Heart left ventricle (tissue), 16 donors: Measurements from ENCODE around the gene STAG1. TPM values are rescaled to one million over a fixed set of nuclear protein-coding genes. Genes with fewer than 3 reads are reported as not detected.
"Not testable (repeated sequence)": the region's sequence is repeated elsewhere in the genome, so short reads cannot be mapped to it uniquely, and the experiment has no call there.

Experiments used
- ATAC-seq, 4 donors: fragments of 200-7000 bp; cut with Tn5 transposase; one replicate each; pipeline ENCODE4 v1.9.1; 2020 to 2022; ENCODE audit warnings: moderate library complexity in 4 of 4, mild to moderate bottlenecking in 3 of 4, moderate number of reproducible peaks in 1 of 4
- DNase-seq, 5 donors: peaks; one replicate each; pipeline ENCODE4 v3.0.0-alpha.2; 2020
- H3K27ac ChIP-seq, 12 donors: fragments of 200-600 bp; sonication (generic) in 4 of 12; one replicate each; pipeline versions ENCODE4 v1.5.0 to v1.8.0; 2016 to 2022; ENCODE audit warnings: mild to moderate bottlenecking in 2 of 12
- H3K27me3 ChIP-seq, 9 donors: fragments of 200-600 bp; sonication (generic) in 2 of 9; one replicate each; pipeline versions ENCODE4 v1.5.1 to v1.8.0; 2016 to 2022; ENCODE audit warnings: mild to moderate bottlenecking in 3 of 9
- H3K36me3 ChIP-seq, 9 donors: fragments of 200-600 bp; sonication (generic) in 2 of 9; one replicate each; pipeline versions ENCODE4 v1.5.0 to v1.8.0; 2018 to 2022; ENCODE audit warnings: mild to moderate bottlenecking in 2 of 9
- H3K4me1 ChIP-seq, 12 donors: fragments of 200-600 bp; sonication (generic) in 4 of 12; one replicate each; pipeline versions ENCODE4 v1.5.0 to v1.8.0; 2016 to 2022; ENCODE audit warnings: mild to moderate bottlenecking in 3 of 12
- H3K4me3 ChIP-seq, 12 donors: fragments of 200-600 bp; sonication (generic) in 4 of 12; one replicate each; pipeline versions ENCODE4 v1.5.0 to v1.8.0; 2017 to 2022; ENCODE audit warnings: mild to moderate bottlenecking in 9 of 12, moderate library complexity in 4 of 12
- H3K9me3 ChIP-seq, 12 donors: fragments of 200-600 bp; sonication (generic) in 4 of 12; one replicate each; pipeline versions ENCODE4 v1.5.0 to v1.8.0; 2016 to 2022; ENCODE audit warnings: mild to moderate bottlenecking in 1 of 12
- POLR2A ChIP-seq, 2 donors: fragments of 450-650 bp; IDR thresholded peaks; one replicate each; pipeline ENCODE4 v1.6.1; 2017; ENCODE audit warnings: antibody characterized with exemption in 2 of 2, mild to moderate bottlenecking in 2 of 2, moderate library complexity in 2 of 2
- WGBS, 4 donors: extraction: QIAGEN DNeasy Blood & Tissue Kit in 2 of 4; methylation state at CpG; one replicate each; pipeline versions ENCODE4 v1.1.5 to v1.1.7; 2013 to 2018; 5-methylcytosine and 5-hydroxymethylcytosine counted together
- intact Hi-C, 10 donors: fragments of 100-400 bp; cut with DNase I; formaldehyde crosslinking; loops; one replicate each; pipeline versions ENCODE4 v1.11.1 to v1.14.2; 2022
- polyA plus RNA-seq, 2 donors: library from polyadenylated mRNA; stranded (reverse); fragments of 200-250 nt; gene quantifications; one replicate each; pipeline ENCODE4 v1.2.3, GENCODE V29; 2013
- total RNA-seq, 9 donors: library from RNA; depleted of rRNA in 2 of 9; stranded (reverse); fragments of >200 nt in 2 of 9; fragmentation: NEBNext Ultra II Directional in 3 of 9; extraction: Animal tissue kit (Norgen Biotek cat#: 25700) in 3 of 9; gene quantifications; one replicate each; pipeline versions ENCODE4 v1.1.0 to v1.2.4, GENCODE V29; 2016 to 2023
- TF ChIP-seq, protein P1 (sequence below), 12 donors: fragments of 200-600 bp; sonication (generic) in 4 of 12; IDR thresholded peaks; one replicate each; pipeline versions ENCODE4 v1.5.0 to v1.8.0; 2018 to 2022; ENCODE audit warnings: antibody characterized with exemption in 12 of 12, mild to moderate bottlenecking in 5 of 12
- donor health status: ischemic (EF 13 %, LVEDD 7.1; RV severe dilation, severe dysfunction).
- donor health status: healthy with polysubstance abuse.
- donor health status: DM: no; HTN: yes; CAD: no.
- donor health status: DM: no; HTN: no; CAD: no.
- donor health status: ischemic (EF 25% LVEDD 6.9; RV normal size, moderate dysfunction).
- donor health status: ischemic (EF 25% LVEDD 5.7; RV mildly dilated, moderate dysfunction).
- donor health status: healthy.
- donor health status: DM: yes; HTN: yes; CAD: no.
- donor health status: ischemic (EF 35%, LVEDD 5.7; RV mildly dilated, moderate dysfunction).
- donor health status: nonischemic (EF 11% LVEDD 7.7; RV severe dilation, severe dysfunction).
- donor health status: DM: yes; HTN: yes; CAD: no.
- donor health status: PGD.
- donor health status: ischemic (EF 29% LVEDD 5.4; RV normal size, mild dysfunction).
- donor health status: nonischemic (EF 23%, LVEDD 6.1; RV moderate dilation, normal function).

STAG1 gene
- total and polyA plus RNA-seq, 11 donors, result 7.2 to 23.4 (median 19.8) TPM

- WGBS, 4 donors, result 42 to 72% (median 51%) methylated on average over 6 of the region's 6 CpGs
- Histone ChIP-seq H3K36me3 (no peaks in the 10 kb centered on the region), H3K4me3 (peak overlapping the region in 1 of 12 donors; percentile 9), H3K4me1 (peaks cover 3 to 62% (median 45%) of the 10 kb centered on the region in 12 donors), H3K27me3 (no peaks in the 10 kb centered on the region), H3K9me3 (no peaks in the 10 kb centered on the region), H3K27ac (peak overlapping the region in 1 of 12 donors; percentile 9)
- DNase-seq (no peak), ATAC-seq (peak in 2 of 4 donors; percentile 35 to 65)
- TF ChIP-seq POLR2A (IDR thresholded peaks at IDR 0.05), result no peak
- TF ChIP-seq, protein P1, sequence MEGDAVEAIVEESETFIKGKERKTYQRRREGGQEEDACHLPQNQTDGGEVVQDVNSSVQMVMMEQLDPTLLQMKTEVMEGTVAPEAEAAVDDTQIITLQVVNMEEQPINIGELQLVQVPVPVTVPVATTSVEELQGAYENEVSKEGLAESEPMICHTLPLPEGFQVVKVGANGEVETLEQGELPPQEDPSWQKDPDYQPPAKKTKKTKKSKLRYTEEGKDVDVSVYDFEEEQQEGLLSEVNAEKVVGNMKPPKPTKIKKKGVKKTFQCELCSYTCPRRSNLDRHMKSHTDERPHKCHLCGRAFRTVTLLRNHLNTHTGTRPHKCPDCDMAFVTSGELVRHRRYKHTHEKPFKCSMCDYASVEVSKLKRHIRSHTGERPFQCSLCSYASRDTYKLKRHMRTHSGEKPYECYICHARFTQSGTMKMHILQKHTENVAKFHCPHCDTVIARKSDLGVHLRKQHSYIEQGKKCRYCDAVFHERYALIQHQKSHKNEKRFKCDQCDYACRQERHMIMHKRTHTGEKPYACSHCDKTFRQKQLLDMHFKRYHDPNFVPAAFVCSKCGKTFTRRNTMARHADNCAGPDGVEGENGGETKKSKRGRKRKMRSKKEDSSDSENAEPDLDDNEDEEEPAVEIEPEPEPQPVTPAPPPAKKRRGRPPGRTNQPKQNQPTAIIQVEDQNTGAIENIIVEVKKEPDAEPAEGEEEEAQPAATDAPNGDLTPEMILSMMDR (IDR thresholded peaks at IDR 0.05), result no peak
- intact Hi-C loops, result no loop called here
Observed at GRCh38 chr3:136728918-136729317, 23.3 kb downstream of the STAG1 start.

GRCh38 chr3:136728473-136728872 lies 23.7 kb downstream of the STAG1 start:
- intact Hi-C loops, result no loop called here
- DNase-seq, result no peak
- peak overlapping the region in 1 of 12 donors; percentile 9 for H3K4me3 ChIP-seq
- no peaks in the 10 kb centered on the region for H3K9me3 ChIP-seq
- ATAC-seq, result no peak
- no peaks in the 10 kb centered on the region for H3K27me3 ChIP-seq
- WGBS, 4 donors, result 78 to 90% (median 86%) methylated on average over 1 of the region's 1 CpG
- peaks cover 3 to 62% (median 45%) of the 10 kb centered on the region in 12 donors for H3K4me1 ChIP-seq
- H3K36me3 ChIP-seq, result no peaks in the 10 kb centered on the region
- TF ChIP-seq POLR2A (IDR thresholded peaks at IDR 0.05), result no peak
- TF ChIP-seq, protein P1 (IDR thresholded peaks at IDR 0.05), result no peak
- peak overlapping the region in 1 of 12 donors; percentile 9 for H3K27ac ChIP-seq

DNA sequence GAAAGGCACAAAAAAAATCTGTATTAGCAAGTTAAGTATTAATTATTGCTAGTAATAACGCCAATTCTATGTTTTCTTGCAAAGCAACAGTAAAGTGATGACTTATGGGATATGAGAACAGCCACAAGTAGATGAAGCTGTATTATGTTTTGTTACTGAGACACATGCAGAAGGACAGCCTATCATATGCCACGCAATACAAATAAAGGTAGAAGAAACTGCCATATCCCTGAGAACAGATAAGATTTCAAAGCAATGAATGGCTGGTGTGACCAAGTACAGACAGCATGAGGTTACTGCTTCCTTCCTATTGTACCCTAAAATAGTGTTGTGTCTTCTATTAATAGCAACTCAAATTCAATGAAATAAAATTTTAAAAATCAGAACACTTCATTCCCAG lies 26.7 kb downstream of the STAG1 start:
- no peak for DNase-seq
- peak in 1 of 4 donors; percentile 23 for ATAC-seq
- TF ChIP-seq, protein P1 (IDR thresholded peaks at IDR 0.05), result no peak
- no peak for TF ChIP-seq POLR2A (IDR thresholded peaks at IDR 0.05)
- WGBS, 4 donors, result 67 to 73% (median 70%) methylated on average over 2 of the region's 2 CpGs
- Histone ChIP-seq H3K27ac (no peak overlapping the region), H3K4me3 (no peak overlapping the region), H3K27me3 (no peaks in the 10 kb centered on the region), H3K4me1 (peaks cover 3 to 51% (median 35%) of the 10 kb centered on the region in 12 donors), H3K36me3 (no peaks in the 10 kb centered on the region), H3K9me3 (peaks cover 0 to 6% (median 0%) of the 10 kb centered on the region in 12 donors)
- intact Hi-C loops, result no loop called here

DNA sequence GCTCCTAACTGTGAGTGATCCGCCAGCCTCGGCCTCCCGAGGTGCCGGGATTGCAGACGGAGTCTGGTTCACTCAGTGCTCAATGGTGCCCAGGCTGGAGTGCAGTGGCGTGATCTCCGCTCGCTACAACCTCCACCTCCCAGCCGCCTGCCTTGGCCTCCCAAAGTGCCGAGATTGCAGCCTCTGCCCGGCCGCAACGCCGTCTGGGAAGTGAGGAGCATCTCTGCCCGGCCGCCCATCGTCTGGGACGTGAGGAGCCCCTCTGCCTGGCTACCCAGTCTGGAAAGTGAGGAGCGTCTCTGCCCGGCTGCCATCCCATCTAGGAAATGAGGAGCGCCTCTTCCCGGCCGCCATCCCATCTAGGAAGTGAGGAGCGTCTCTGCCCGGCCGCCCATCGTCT lies 29.3 kb downstream of the STAG1 start:
- H3K27me3 ChIP-seq, DNase-seq, H3K27ac ChIP-seq, ATAC-seq, H3K4me3 ChIP-seq, H3K36me3 ChIP-seq, intact Hi-C loops, H3K9me3 ChIP-seq: not testable (repeated sequence)
- peaks cover 0 to 36% (median 27%) of the 10 kb centered on the region in 12 donors for H3K4me1 ChIP-seq
- WGBS, 4 donors, result 98 to 99% (median 98%) methylated on average over 8 to 27 of the region's 27 CpGs

DNA sequence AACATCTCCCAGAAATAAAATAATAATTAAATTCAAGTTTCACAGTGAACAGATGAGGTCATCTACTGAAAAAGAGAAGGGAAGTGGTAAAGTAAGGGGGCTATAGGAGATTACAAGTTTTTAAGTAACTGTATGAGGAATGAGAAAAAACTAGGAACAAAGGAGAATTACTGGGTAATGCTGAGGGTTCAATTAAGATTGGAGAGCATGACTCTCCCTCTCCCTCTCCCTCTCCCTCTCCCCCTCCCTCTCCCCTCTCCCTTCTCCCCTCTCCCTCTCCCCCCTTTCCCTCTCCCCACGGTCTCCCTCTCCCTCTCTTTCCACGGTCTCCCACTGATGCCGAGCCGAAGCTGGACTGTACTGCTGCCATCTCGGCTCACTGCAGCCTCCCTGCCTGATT lies 29.8 kb downstream of the STAG1 start:
- H3K27ac ChIP-seq, H3K36me3 ChIP-seq, H3K27me3 ChIP-seq, DNase-seq, H3K4me3 ChIP-seq, H3K9me3 ChIP-seq, ATAC-seq, intact Hi-C loops: not testable (repeated sequence)
- 96 to 98% methylated on average over 5 of the region's 5 CpGs; no CpG with 5 or more reads in 2 of the 4 donors for WGBS, 4 donors
- H3K4me1 ChIP-seq, result peaks cover 0 to 35% (median 24%) of the 10 kb centered on the region in 12 donors
